HCT116 (cell line): ENCODE results near the gene ATXN1. TPM values are rescaled to one million over a fixed set of nuclear protein-coding genes. Genes with fewer than 3 reads are reported as not detected.

Source experiments
- ATAC-seq: fragments of 200-7000 bp; cut with Tn5 transposase; 2 replicates; pipeline ENCODE4 v1.9.1; 2020; ENCODE audit warnings: mild to moderate bottlenecking, moderate library complexity
- BruUV-seq: library from RNA; stranded (reverse); fragments of 400-500 nt; replicated peaks from 2 replicates; lab custom pipeline; 2021; lab: Mats Ljungman, UMichigan
- CTCF ChIA-PET: fragments of 300-600 bp; sonication (Branson Sonifier 250); formaldehyde crosslinking; loops from one replicate; lab custom pipeline; 2021; ENCODE audit warnings: antibody characterized with exemption; lab: Charles Lee
- POLR2A ChIA-PET: fragments of 300-600, 350-600 bp; sonication (Branson Sonifier 250); formaldehyde crosslinking; loops from one replicate; lab custom pipeline; 2021; ENCODE audit warnings: antibody characterized with exemption; lab: Charles Lee
- RAD21 ChIA-PET, 2 experiments: fragments of 300-600 bp; sonication (Branson Sonifier 250); formaldehyde crosslinking; loops; one replicate each; lab custom pipeline; 2023; ENCODE audit warnings: low total read pairs in 2 of 2; ENCODE audit not compliant: uncharacterized antibody in 2 of 2, unreplicated experiment in 2 of 2, low non-redundant PET in 1 of 2; lab: Charles Lee
- DNase-seq: peaks from one replicate; pipeline ENCODE4 v3.0.0-alpha.2; 2010; ENCODE audit warnings: low read depth, low spot score
- H2AFZ ChIP-seq: fragments of 200-600 bp; shearing (Covaris generic), sonication (generic); 2 replicates; pipeline ENCODE4 v1.6.1; 2017; ENCODE audit warnings: low read depth, mixed run types, mixed read lengths, antibody characterized with exemption, low read length; ENCODE audit not compliant: poor library complexity, severe bottlenecking
- H3K27ac ChIP-seq: 2 replicates; pipeline ENCODE4 v1.5.1; 2012; ENCODE audit warnings: low read depth, low read length
- H3K27me3 ChIP-seq: fragments of 200-600 bp; sonication (generic); 2 replicates; pipeline ENCODE4 v1.6.1; 2016; ENCODE audit warnings: mixed run types, low read length, mixed read lengths; ENCODE audit not compliant: insufficient read depth
- H3K36me3 ChIP-seq, 2 experiments: fragments of 200-500 bp in 1 of 2; fragments of 200-600 bp in 1 of 2; sonication (Bioruptor generic) in 1 of 2; sonication (generic) in 1 of 2; 2 replicates each; pipeline versions ENCODE4 v1.5.1 to v1.6.1; 2014 to 2016; ENCODE audit warnings: low read length in 2 of 2, inconsistent platforms in 1 of 2, mixed read lengths in 1 of 2, mixed run types in 1 of 2; ENCODE audit not compliant: insufficient read depth in 2 of 2, control insufficient read depth in 1 of 2
- H3K4me1 ChIP-seq, 2 experiments: fragments of 200-600 bp in 1 of 2; sonication (generic) in 1 of 2; 2 replicates each; pipeline versions ENCODE4 v1.5.1 to v1.6.1; 2012 to 2017; ENCODE audit warnings: low read length in 2 of 2, inconsistent platforms in 1 of 2, mild to moderate bottlenecking in 1 of 2, mixed read lengths in 1 of 2, mixed run types in 1 of 2, moderate library complexity in 1 of 2; ENCODE audit not compliant: insufficient read depth in 2 of 2, control insufficient read depth in 1 of 2
- H3K4me2 ChIP-seq: fragments of 200-600 bp; sonication (generic); 2 replicates; pipeline ENCODE4 v1.6.1; 2017; ENCODE audit warnings: mixed run types, low read length, mixed read lengths
- H3K4me3 ChIP-seq, 2 experiments: fragments of 200-600 bp in 1 of 2; sonication (generic) in 1 of 2; replicated peaks in 1 of 2; 2 replicates each; pipeline ENCODE4 v1.5.1; 2011 to 2016; ENCODE audit warnings: low read length in 2 of 2, control low read depth in 1 of 2, low read depth in 1 of 2, mild to moderate bottlenecking in 1 of 2, mixed read lengths in 1 of 2, mixed run types in 1 of 2
- H3K79me2 ChIP-seq: fragments of 200-600 bp; sonication (generic); 2 replicates; pipeline ENCODE4 v1.6.1; 2017; ENCODE audit warnings: mild to moderate bottlenecking, mixed run types, low read length, moderate library complexity, mixed read lengths; ENCODE audit not compliant: insufficient read depth
- H3K9ac ChIP-seq: fragments of 200-600 bp; sonication (generic); 2 replicates; pipeline ENCODE4 v1.6.1; 2016; ENCODE audit warnings: low read length, mixed read lengths
- H3K9me2 ChIP-seq: fragments of 200-600 bp; sonication (generic), shearing (Covaris generic); 2 replicates; pipeline ENCODE4 v1.6.1; 2017; ENCODE audit warnings: mixed run types, mild to moderate bottlenecking, moderate library complexity; ENCODE audit not compliant: insufficient read depth
- H3K9me3 ChIP-seq, 2 experiments: fragments of 200-500 bp in 1 of 2; fragments of 200-600 bp in 1 of 2; sonication (Bioruptor generic) in 1 of 2; sonication (generic) in 1 of 2; 2 replicates each; pipeline ENCODE4 v1.6.1; 2014 to 2017; ENCODE audit warnings: low read length in 2 of 2, mixed read lengths in 2 of 2, inconsistent platforms in 1 of 2, low read depth in 1 of 2, mild to moderate bottlenecking in 1 of 2, mixed run types in 1 of 2, moderate library complexity in 1 of 2; ENCODE audit not compliant: control insufficient read depth in 1 of 2, insufficient read depth in 1 of 2
- H4K20me1 ChIP-seq: fragments of 200-600 bp; sonication (generic), shearing (Covaris generic); 2 replicates; pipeline ENCODE4 v1.6.1; 2017; ENCODE audit warnings: mixed run types, mild to moderate bottlenecking, moderate library complexity; ENCODE audit not compliant: insufficient read depth
- CBX3 ChIP-seq: IDR thresholded peaks from 2 replicates; pipeline ENCODE4 v1.6.1; 2012; ENCODE audit warnings: low read depth
- CEBPB ChIP-seq: IDR thresholded peaks from 2 replicates; pipeline ENCODE4 v1.6.1; 2012; ENCODE audit warnings: low read depth
- EGR1 ChIP-seq: IDR thresholded peaks from 2 replicates; pipeline ENCODE4 v1.6.1; 2012; ENCODE audit warnings: low read depth
- ELF1 ChIP-seq: IDR thresholded peaks from 2 replicates; pipeline ENCODE4 v1.6.1; 2012; ENCODE audit warnings: low read depth, borderline replicate concordance
- EZH2 ChIP-seq: fragments of 200-600 bp; sonication (generic); IDR thresholded peaks from 2 replicates; pipeline ENCODE4 v1.6.1; 2017; ENCODE audit warnings: antibody characterized with exemption, mixed run types
- FOSL1 ChIP-seq: IDR thresholded peaks from 2 replicates; pipeline ENCODE4 v1.6.1; 2012; ENCODE audit warnings: low read depth
- JUND ChIP-seq: IDR thresholded peaks from 2 replicates; pipeline ENCODE4 v1.6.1; 2012
- POLR2A ChIP-seq: IDR thresholded peaks from 2 replicates; pipeline ENCODE4 v1.7.0; 2011; ENCODE audit warnings: borderline replicate concordance; ENCODE audit not compliant: insufficient read depth, insufficient read length; ENCODE audit errors: extremely low read depth
- RAD21 ChIP-seq: IDR thresholded peaks from 2 replicates; pipeline ENCODE4 v1.6.1; 2012; ENCODE audit warnings: low read depth, mild to moderate bottlenecking
- SP1 ChIP-seq: IDR thresholded peaks from 2 replicates; pipeline ENCODE4 v1.6.1; 2012; ENCODE audit warnings: low read depth
- TCF7L2 ChIP-seq: IDR thresholded peaks from 2 replicates; pipeline ENCODE4 v1.7.0; 2011; ENCODE audit warnings: borderline replicate concordance, inconsistent platforms; ENCODE audit not compliant: insufficient read depth, insufficient read length; ENCODE audit errors: extremely low read depth
- YY1 ChIP-seq: IDR thresholded peaks from 2 replicates; pipeline ENCODE4 v1.6.1; 2011; ENCODE audit warnings: low read length, low read depth, moderate library complexity, mild to moderate bottlenecking; ENCODE audit not compliant: insufficient replicate concordance; ENCODE audit errors: extremely low read depth
- ZFX ChIP-seq: fragments of 450-650 bp; IDR thresholded peaks from 2 replicates; pipeline ENCODE4 v1.6.1; 2017
- ZNF274 ChIP-seq: fragments of 200-500 bp; sonication (Bioruptor generic); IDR thresholded peaks from 2 replicates; pipeline ENCODE4 v1.6.1; 2014; ENCODE audit warnings: mild to moderate bottlenecking, low read depth, low read length, inconsistent platforms
- intact Hi-C: fragments of 100-400 bp; cut with micrococcal nuclease; formaldehyde crosslinking; loops from 2 replicates; pipeline ENCODE4 v1.10.0; 2022
- total RNA-seq: library from RNA; stranded (reverse); gene quantifications from one replicate; pipeline ENCODE4 v1.2.1, GENCODE V29; 2021; ENCODE audit not compliant: unreplicated experiment
- TF ChIP-seq, protein P1 (sequence below): IDR thresholded peaks from 2 replicates; pipeline ENCODE4 v1.6.1; 2011; ENCODE audit warnings: mild to moderate bottlenecking, low read length, moderate library complexity; ENCODE audit not compliant: insufficient replicate concordance; ENCODE audit errors: extremely low read depth
- TF ChIP-seq, protein P2 (sequence below): IDR thresholded peaks from 2 replicates; pipeline ENCODE4 v1.6.1; 2012
- TF ChIP-seq, protein P3 (sequence below): IDR thresholded peaks from 2 replicates; pipeline ENCODE4 v1.6.1; 2012; ENCODE audit warnings: low read depth
- TF ChIP-seq, protein P4 (sequence below): IDR thresholded peaks from 2 replicates; pipeline ENCODE4 v1.6.1; 2012

The ATXN1 gene
- total RNA-seq, 1 experiment from 2014 or later, result 21.0 TPM

GRCh38 chr6:16713597-16713996, 47.7 kb downstream of the ATXN1 start (continued):
- TF ChIP-seq, protein P1, sequence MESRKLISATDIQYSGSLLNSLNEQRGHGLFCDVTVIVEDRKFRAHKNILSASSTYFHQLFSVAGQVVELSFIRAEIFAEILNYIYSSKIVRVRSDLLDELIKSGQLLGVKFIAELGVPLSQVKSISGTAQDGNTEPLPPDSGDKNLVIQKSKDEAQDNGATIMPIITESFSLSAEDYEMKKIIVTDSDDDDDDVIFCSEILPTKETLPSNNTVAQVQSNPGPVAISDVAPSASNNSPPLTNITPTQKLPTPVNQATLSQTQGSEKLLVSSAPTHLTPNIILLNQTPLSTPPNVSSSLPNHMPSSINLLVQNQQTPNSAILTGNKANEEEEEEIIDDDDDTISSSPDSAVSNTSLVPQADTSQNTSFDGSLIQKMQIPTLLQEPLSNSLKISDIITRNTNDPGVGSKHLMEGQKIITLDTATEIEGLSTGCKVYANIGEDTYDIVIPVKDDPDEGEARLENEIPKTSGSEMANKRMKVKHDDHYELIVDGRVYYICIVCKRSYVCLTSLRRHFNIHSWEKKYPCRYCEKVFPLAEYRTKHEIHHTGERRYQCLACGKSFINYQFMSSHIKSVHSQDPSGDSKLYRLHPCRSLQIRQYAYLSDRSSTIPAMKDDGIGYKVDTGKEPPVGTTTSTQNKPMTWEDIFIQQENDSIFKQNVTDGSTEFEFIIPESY, result no peak
- TF ChIP-seq, protein P2, sequence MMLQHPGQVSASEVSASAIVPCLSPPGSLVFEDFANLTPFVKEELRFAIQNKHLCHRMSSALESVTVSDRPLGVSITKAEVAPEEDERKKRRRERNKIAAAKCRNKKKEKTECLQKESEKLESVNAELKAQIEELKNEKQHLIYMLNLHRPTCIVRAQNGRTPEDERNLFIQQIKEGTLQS, result no peak
- TF ChIP-seq EZH2 (no peak), JUND (no peak), FOSL1 (no peak), EGR1 (no peak), ELF1 (no peak), SP1 (no peak)
- TF ChIP-seq, all 23 proteins: peak for 0

DNA sequence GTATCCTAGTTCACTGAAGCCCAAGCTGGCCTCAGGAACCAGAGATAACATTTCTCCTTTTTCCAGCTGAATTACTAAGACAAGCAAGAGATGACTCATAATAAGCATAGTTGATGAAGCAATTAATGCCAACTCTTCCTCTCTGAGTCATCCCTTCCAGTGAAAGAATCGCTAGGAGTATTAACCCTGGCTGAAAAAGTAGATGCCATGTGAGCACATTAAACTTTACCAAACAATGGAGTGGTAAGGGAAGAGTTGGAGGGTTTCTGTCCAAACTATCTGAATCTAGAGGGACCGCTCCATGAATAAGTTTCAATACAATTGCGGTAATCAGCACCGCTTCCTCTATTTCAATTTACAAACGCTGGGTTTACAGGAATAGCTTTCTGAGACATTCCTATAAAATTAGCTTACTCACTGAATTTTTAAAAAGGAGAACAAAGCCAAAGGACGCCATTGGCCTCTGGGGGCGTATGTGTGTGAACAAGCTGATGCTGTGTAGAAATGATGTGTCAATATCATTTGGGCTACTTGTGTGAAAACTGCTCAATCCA, 48.3 kb downstream of the ATXN1 start:
- no peaks in the 10 kb centered on the region for H4K20me1 ChIP-seq
- no peaks in the 10 kb centered on the region for H3K36me3 ChIP-seq
- H3K9ac ChIP-seq, result peak overlapping the region; percentile 55
- peak overlapping the region; percentile 48 for H2AFZ ChIP-seq
- intact Hi-C loops, result loop anchor here (2.0 to 5.0 kb wide), 2 partner anchors 198 to 381 kb away; no protein-coding TSS in a partner anchor
- H3K79me2 ChIP-seq, result no peaks in the 10 kb centered on the region; the same call in 1 of the 2 replicates
- CTCF ChIA-PET, result interaction anchor here (0.6 to 2.4 kb wide), 9 partner anchors 11 to 373 kb away, joined by 3 to 11 read pairs (median 4); no protein-coding TSS in a partner anchor
- RAD21 ChIA-PET, result interaction anchor here (0.9 to 1.1 kb wide), 5 partner anchors 11 to 202 kb away, joined by 3 read pairs; no protein-coding TSS in a partner anchor
- peaks cover 33 to 40% of the 10 kb centered on the region in 2 experiments for H3K4me1 ChIP-seq
- ATAC-seq (peak; percentile 68), DNase-seq (peak; percentile 91)
- H3K9me3 ChIP-seq, result no peaks in the 10 kb centered on the region
- no peaks in the 10 kb centered on the region for H3K9me2 ChIP-seq
- H3K27me3 ChIP-seq, result no peaks in the 10 kb centered on the region
- peak overlapping the region; percentile 70 for H3K4me2 ChIP-seq
- peak overlapping the region; percentile 8 to 38; a peak in 3 of 4 replicates for H3K4me3 ChIP-seq
- no TSS peak for BruUV-seq
- H3K27ac ChIP-seq, result peak overlapping the region; percentile 89
- POLR2A ChIA-PET, result interaction anchor here (0.7 to 4.8 kb wide), 10 partner anchors 8 to 56 kb away, joined by 3 to 49 read pairs (median 4); partner anchors contain the start of gene ATXN1
- TF ChIP-seq, protein P3, sequence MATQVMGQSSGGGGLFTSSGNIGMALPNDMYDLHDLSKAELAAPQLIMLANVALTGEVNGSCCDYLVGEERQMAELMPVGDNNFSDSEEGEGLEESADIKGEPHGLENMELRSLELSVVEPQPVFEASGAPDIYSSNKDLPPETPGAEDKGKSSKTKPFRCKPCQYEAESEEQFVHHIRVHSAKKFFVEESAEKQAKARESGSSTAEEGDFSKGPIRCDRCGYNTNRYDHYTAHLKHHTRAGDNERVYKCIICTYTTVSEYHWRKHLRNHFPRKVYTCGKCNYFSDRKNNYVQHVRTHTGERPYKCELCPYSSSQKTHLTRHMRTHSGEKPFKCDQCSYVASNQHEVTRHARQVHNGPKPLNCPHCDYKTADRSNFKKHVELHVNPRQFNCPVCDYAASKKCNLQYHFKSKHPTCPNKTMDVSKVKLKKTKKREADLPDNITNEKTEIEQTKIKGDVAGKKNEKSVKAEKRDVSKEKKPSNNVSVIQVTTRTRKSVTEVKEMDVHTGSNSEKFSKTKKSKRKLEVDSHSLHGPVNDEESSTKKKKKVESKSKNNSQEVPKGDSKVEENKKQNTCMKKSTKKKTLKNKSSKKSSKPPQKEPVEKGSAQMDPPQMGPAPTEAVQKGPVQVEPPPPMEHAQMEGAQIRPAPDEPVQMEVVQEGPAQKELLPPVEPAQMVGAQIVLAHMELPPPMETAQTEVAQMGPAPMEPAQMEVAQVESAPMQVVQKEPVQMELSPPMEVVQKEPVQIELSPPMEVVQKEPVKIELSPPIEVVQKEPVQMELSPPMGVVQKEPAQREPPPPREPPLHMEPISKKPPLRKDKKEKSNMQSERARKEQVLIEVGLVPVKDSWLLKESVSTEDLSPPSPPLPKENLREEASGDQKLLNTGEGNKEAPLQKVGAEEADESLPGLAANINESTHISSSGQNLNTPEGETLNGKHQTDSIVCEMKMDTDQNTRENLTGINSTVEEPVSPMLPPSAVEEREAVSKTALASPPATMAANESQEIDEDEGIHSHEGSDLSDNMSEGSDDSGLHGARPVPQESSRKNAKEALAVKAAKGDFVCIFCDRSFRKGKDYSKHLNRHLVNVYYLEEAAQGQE, result no peak
- peak; percentile 95 for TF ChIP-seq SP1
- TF ChIP-seq TCF7L2, result no peak
- peak; percentile 99 for TF ChIP-seq CEBPB
- no peak for TF ChIP-seq ELF1
- peak; percentile 28 for TF ChIP-seq RAD21
- TF ChIP-seq YY1, result peak; percentile 19
- TF ChIP-seq CBX3, result peak; percentile 61; the same call in 1 of the 2 replicates
- TF ChIP-seq, protein P2, result peak; percentile 87
- peak; percentile 35 for TF ChIP-seq POLR2A
- TF ChIP-seq ZFX, result no peak
- TF ChIP-seq, protein P4, sequence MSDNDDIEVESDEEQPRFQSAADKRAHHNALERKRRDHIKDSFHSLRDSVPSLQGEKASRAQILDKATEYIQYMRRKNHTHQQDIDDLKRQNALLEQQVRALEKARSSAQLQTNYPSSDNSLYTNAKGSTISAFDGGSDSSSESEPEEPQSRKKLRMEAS, result peak; percentile 79
- peak; percentile 99 for TF ChIP-seq FOSL1
- TF ChIP-seq JUND, result peak; percentile 98
- peak; percentile 72; the same call in 1 of the 2 replicates for TF ChIP-seq EGR1
- no peak for TF ChIP-seq ZNF274
